Measurements from ENCODE around the gene PTPN7. TPM values are rescaled to one million over a fixed set of nuclear protein-coding genes. Genes with fewer than 3 reads are reported as not detected.
A peak's percentile ranks its signal among the peaks of the same experiment; 100 is the strongest.

The PTPN7 gene
- total RNA-seq, 2 donors from 2014 or later: 119 to 198 TPM

DNA sequence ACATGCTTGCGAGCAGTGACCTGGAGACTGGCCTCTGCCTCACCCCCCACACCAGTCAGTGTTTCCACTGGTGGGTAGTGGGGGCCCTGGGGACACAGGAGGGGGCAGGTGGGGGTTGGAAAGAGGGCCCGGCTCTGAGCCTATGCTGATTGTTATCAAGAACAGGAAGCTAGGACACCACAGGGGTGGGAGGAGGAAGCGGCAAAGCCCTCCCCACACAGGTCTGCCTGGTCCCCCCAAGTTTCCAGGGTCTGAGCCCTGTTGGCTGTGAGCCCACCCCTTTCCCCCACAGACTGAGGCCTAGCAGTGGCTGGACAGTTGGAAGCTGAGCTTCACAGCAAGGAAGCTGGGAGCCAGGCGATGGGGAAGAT lies 1.6 kb upstream of the PTPN7 start:
- DNase-seq (ENCODE audit: low spot score in 2 of 2): no peak
- Mint-ChIP-seq H3K9me3 (no peaks in the 10 kb centered on the region), H3K27ac (peak overlapping the region in 1 of 2 donors; percentile 100), H3K36me3 (peaks cover 27 to 31% of the 10 kb centered on the region in 2 donors)
- peak; percentile 1 to 14 for ATAC-seq

DNA sequence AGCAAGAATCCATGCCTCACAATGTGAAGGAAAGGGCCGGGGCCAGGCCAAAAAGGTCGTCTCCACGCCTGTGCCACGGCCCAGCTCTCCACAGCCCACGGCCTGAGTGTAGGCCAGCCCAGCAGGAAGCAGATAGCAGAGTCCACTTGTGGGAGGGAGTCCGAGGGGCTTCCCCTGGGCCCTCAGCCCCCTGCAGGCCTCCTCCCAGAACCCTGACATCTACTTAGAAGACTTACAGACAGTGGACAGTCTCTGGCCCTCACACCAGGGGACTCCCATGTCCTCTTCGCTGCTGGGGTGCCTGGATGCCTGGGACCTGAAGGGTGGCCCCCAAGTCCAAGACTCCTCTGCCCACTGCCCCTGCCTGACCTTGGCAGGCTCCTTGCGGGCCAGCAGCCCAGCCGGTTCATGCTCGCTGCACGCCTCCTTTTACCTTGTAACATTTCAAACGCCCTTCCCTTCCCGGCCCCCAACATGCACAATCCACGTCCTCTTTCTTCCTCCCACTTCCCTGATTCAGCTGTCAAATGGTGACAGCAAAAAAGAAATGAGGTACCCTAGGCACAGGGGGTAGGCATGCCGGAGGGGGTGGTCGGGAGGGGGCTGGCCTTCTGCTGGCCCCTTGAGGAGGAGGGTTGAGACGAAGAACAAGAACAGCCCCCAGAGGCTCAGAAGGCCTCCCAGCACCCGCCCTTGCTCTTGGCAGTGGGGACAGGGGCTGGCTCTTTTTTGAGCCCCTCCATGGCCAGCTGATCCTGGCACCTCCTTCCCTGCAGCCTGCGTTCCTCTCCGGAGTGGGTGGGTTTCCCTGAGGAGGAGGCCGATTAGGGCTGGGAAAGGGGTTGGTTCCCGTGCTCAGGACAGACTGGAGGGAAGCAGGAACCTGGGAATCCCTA lies 997 bp upstream of the PTPN7 start:
- H3K27ac Mint-ChIP-seq: peak overlapping the region; percentile 99 to 100
- DNase-seq (ENCODE audit: low spot score in 2 of 2): no peak

DNA sequence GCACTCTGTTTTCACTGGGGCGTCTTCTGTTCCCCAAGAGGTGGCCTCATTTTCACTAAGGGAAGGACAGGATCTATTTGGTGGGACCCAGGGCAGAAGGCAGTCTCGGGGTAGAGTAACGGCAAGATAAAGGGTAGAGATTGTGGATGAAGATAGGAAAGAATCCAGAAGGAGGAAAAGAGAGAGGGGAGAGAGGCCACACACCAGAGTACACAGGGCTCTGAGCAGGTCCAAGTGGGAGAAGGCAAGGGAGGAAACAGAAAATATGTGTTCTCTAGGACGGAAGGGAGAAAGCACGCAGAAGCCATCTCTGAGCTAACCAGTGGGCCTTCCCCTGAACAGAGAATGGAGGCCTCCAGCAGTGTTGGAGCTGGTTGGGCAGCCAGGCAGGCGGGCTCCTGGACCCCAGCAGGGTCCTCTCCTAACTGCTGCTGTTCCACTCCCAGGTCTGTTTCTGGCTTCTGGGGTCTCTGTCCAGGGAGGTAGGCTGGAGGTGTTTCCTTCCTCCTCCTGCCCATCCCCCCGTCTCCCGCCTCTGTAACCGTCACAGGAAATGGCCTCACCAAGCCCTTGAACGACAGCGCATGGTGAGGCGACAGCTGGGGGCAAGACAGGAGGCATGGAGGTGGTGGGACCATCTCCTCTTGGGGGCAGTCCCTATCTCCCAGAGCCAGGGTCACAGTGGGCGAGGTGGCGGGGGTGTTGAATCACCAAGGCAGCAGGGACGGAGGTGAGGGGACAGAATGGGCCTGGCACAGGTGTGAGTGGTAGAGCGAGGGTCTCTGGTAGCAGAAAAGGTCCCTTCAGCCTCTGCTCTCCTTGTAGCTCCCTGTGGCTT lies 649 bp downstream of the PTPN7 start:
- peaks cover 30 to 46% of the 10 kb centered on the region in 2 donors for H3K36me3 Mint-ChIP-seq
- peak; percentile 51 to 62 for ATAC-seq
- H3K27ac Mint-ChIP-seq: peak overlapping the region; percentile 99 to 100
- DNase-seq (ENCODE audit: low spot score in 2 of 2): peak; percentile 61 to 81
- no peaks in the 10 kb centered on the region for H3K9me3 Mint-ChIP-seq

More for the DNA sequence above, 997 bp upstream of the PTPN7 start:
- no peak for ATAC-seq
- H3K36me3 Mint-ChIP-seq: peaks cover 27 to 31% of the 10 kb centered on the region in 2 donors
- H3K9me3 Mint-ChIP-seq: no peaks in the 10 kb centered on the region

DNA sequence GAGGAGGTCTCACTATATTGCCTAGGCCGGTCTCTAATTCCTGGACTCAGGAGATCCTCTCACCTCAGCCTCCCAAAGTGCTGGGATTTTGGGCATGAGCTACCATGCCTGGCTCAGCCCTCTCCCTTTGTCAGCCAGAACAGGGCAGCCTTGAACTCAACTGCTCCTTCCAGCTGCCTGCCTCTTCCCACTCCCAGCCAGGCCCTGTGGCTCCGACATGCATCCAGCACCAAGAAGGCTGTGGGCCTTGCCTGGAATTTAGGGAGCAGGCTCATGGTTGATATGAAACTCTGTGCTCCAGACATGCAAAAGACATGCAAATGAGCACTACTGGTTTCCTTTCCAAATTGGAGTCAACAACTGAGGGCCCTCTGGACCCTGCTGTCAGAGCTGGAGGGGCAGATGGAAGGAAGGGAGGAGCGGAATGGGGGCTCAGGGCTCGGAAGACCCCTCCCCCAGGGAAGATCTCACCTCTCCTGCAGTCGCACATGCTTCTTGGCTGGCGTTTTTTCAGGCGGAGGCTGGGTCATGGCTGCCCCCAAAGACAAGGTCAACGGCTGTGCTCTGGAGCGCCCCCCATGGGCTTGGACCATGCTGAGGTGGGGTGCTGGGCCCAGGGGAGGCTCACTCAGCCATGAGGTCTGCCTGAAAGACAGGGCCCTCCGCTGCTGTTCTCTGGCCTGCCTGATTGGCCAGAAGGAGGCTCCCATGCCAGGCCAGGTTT lies 1.4 kb downstream of the PTPN7 start:
- H3K9me3 Mint-ChIP-seq: no peaks in the 10 kb centered on the region
- peak; percentile 17 to 22 for ATAC-seq
- DNase-seq (ENCODE audit: low spot score in 2 of 2): peak in 1 of 2 donors; percentile 58

DNA sequence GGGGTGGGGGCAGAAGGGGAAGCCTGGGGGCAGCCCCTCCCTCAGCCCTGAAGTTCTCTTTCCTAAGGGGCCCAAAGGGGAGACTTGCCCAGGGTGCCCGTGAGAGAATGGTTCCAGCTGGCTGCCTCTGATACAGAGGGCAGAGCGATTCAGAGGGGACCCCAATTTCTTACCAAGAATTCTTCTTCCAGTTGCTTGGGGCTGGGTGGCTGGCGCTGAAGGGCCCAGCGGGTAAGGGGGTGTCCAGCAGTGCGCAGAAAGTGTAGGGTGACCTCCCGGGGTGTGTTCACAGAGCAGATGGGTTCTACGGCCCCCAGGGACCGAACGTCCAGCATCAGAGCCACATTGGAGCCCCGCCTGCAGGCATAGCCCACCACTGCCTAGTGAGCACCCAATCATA lies 2.5 kb downstream of the PTPN7 start:
- no peaks in the 10 kb centered on the region for H3K9me3 Mint-ChIP-seq
- ATAC-seq (no peak), DNase-seq (ENCODE audit: low spot score in 2 of 2) (no peak)
- peak overlapping the region; percentile 99 to 100 for H3K27ac Mint-ChIP-seq
- H3K36me3 Mint-ChIP-seq: peaks cover 42 to 56% of the 10 kb centered on the region in 2 donors

More for the DNA sequence above, 1.4 kb downstream of the PTPN7 start:
- Mint-ChIP-seq H3K36me3 (peaks cover 34 to 50% of the 10 kb centered on the region in 2 donors), H3K27ac (peak overlapping the region; percentile 99 to 100)

DNA sequence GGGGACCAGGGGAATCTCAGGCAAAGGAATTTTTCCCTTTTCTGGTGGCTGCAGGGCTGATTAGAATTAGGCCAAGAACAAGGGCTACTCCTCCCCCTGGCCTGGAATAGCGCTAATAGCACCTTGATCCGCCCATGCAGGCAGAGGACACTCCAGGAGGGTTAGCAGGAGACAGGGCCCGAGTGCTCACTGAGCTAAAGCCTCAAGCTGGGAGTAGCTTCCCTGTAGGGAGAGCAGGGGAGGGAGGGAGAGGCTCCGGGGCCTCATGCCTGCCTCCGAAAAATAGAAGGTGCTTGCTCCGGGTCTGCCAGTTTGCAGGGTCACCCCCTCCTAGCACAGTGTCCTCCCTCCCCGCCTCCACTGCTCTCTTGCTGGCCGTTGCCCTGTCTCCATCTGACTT lies 3.8 kb downstream of the PTPN7 start:
- H3K27ac Mint-ChIP-seq: peak overlapping the region in 1 of 2 donors; percentile 86
- no peak for ATAC-seq
- H3K9me3 Mint-ChIP-seq: no peaks in the 10 kb centered on the region
- H3K36me3 Mint-ChIP-seq: peaks cover 42 to 61% of the 10 kb centered on the region in 2 donors
- DNase-seq (ENCODE audit: low spot score in 2 of 2): no peak

DNA sequence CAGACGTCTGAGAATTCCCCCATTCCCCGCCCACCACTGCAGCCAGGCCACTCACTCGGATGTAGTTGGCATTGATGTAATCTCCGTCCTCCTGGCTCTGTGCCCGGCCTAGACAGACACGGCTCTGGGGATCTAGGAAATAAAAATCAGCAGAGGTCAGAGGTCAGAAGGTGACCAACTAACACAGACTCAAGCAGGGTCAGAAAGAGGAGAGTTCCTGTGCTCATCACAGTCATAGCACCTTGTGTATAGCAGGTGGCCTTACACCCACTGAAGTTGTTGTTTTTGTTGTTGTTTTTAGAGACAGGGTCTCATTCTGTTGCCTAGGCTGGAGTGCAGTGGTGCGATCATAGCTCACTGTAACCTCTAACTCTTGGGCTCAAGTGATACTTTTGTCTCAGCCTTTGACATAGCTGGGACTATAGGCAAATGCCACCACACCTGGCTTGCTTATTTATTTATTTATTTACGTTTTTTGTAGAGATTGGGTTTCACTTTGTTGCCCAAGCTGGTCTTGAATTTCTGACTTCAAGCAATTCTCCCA lies 4.9 kb downstream of the PTPN7 start:
- ATAC-seq: no peak
- no peaks in the 10 kb centered on the region for H3K9me3 Mint-ChIP-seq
- H3K27ac Mint-ChIP-seq: peak overlapping the region; percentile 44 to 94
- no peak for DNase-seq (ENCODE audit: low spot score in 2 of 2)
- peaks cover 50 to 63% of the 10 kb centered on the region in 2 donors for H3K36me3 Mint-ChIP-seq

DNA sequence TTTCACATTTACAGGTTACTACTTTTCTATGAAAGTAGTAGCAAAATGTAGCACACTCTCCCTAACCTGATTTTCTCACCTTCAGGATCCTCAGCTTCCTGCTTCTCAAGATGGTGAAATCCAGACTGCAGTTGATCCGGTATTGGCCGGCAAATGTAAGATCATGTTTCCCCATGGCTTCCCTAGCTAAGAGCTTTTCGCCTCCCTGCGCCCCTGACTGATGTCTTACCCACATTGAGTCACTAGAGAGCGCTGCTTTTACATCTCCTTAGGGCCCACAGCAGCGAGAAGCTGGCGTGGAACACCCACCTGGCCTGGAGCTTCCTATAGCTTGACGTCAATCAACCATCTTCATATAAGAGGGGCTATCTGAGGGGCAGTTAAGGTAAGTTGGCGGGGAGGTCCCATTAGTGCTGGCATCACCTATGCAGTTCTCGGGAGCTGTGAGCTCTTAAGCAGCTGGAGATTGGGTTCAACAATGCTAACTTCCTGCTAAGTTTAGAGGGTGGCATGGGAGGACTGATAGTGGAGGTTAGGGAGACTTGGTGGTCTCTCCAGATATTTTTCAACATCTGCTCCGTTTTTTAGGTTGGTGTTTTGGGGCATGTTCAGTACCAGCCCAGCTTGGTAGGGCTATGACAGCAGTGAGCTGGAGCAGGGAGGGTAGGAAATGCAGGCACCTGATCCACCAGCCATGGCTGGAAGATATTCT lies 5.5 kb downstream of the PTPN7 start:
- DNase-seq (ENCODE audit: low spot score in 2 of 2) (no peak), ATAC-seq (peak in 1 of 2 donors; percentile 42)
- Mint-ChIP-seq H3K27ac (peak overlapping the region; percentile 44 to 94), H3K36me3 (peaks cover 49 to 57% of the 10 kb centered on the region in 2 donors), H3K9me3 (no peaks in the 10 kb centered on the region)

DNA sequence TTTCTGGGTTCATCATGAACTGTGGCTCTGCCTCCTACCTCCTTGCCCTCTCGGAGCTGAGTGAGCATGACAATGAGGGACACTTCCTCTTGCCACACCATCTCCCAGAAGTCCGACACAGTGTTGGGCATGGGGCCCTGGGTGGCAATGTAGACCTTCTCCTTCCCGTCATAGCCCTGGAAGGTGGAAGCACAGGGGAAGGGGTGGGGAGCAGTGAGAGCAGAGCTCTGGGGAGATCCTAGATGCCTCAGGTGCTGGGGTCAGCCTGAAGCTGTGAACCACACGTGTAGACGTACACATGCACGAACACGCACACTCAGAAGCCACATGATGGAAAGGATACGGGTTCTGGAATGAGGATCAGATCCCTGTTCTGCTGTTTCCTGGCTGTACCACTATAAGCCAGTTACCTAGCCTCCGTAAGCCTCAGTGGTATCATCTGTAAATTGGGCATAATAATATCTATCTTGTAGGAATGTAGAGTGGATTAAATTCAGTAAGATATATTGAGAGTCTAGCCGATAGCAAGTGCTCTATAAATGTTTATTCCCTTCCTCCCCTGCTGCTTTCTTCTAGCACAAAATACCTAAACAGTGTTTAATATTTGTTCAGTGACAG lies 6.1 kb downstream of the PTPN7 start:
- Mint-ChIP-seq H3K9me3 (no peaks in the 10 kb centered on the region), H3K27ac (peak overlapping the region; percentile 44 to 94), H3K36me3 (peaks cover 42 to 51% of the 10 kb centered on the region in 2 donors)
- ATAC-seq (no peak), DNase-seq (ENCODE audit: low spot score in 2 of 2) (no peak)

DNA sequence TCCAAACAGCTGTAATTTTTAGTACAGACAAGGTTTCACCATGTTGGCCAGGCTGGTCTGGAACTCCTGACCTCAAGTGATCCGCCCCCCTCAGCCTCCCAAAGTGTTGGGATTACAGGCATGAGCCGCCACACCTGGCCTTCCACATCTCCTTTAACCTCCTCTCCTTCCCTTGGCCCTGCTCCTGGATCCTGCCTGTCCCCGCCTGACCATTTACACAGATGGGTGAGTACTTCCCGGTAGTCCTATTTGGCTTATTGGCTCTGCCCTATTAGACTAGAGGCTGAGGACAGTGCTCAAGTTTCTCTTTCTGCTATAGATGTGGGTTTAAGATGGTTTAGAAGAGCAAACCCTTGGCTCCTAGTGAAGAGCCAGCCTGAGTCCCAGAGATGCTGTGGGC lies 7.1 kb downstream of the PTPN7 start:
- no peak for DNase-seq (ENCODE audit: low spot score in 2 of 2)
- Mint-ChIP-seq H3K27ac (peak overlapping the region; percentile 40 to 81), H3K9me3 (no peaks in the 10 kb centered on the region), H3K36me3 (peaks cover 33 to 41% of the 10 kb centered on the region in 2 donors)
- ATAC-seq: no peak

DNA sequence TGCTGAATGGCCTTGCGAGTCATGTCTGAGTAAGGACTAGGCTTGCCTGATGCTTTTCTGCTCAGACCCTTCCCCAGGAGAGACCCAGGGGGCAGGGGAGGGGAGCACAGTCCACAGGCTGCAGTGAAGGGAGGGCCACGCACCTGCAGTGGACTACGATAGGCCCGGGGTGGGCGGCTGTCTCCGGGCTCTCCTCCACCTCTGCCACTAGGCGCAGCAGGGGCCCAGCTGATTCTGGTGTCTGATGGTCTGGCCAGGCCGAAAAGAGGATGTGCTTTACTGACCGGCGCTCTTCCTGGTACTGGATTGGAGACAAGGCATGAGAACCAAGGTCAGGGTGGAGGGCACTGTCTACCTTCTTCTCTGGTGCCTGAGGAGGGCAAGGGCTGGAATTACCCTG lies 8.0 kb downstream of the PTPN7 start:
- Mint-ChIP-seq H3K36me3 (peaks cover 30 to 43% of the 10 kb centered on the region in 2 donors), H3K27ac (no peak overlapping the region), H3K9me3 (no peaks in the 10 kb centered on the region)
- ATAC-seq (no peak), DNase-seq (ENCODE audit: low spot score in 2 of 2) (no peak)

DNA sequence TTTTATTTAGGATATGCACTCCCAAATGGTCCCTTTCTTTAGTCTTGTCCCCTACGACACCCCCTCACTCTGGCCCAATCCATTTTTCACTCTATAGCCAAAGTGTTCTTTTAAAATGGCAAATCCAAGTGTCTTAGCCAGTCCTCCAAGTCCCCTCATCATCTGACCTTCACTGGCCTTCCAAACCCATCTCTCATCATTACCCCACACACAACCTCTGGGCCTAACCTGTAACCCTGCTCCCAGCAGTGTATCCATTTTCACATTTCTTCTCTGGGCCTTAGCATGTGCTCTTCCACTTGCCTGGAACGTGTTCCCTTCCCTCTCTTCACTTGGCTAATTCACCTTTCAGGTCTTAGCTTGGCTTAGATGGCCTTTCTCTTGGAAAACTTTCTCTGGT lies 9.4 kb downstream of the PTPN7 start:
- Mint-ChIP-seq H3K27ac (peak overlapping the region; percentile 72 to 91), H3K36me3 (peaks cover 30 to 39% of the 10 kb centered on the region in 2 donors), H3K9me3 (no peaks in the 10 kb centered on the region)
- no peak for DNase-seq (ENCODE audit: low spot score in 2 of 2)
- ATAC-seq: no peak

DNA sequence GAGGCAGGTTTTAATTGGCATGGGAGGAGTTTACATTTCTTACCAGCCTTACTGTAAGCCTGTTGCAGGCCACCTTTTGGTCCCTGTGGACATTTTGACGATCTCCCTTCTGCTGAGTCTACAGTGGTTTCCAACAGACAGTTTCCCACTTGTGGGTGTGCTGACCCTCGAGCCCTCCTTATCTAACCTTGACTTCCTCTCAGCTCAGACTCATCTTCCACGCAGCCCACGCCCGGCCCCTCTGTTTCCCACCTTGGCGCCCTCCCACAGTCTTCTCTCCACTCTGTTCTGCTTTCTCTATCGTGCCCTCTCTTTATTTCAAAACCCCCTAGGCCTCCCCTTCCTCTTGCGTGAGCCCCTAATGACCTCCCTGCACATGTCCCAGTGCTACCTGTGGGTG lies 9.8 kb downstream of the PTPN7 start:
- Mint-ChIP-seq H3K36me3 (peaks cover 30 to 35% of the 10 kb centered on the region in 2 donors), H3K27ac (peak overlapping the region; percentile 72 to 91), H3K9me3 (no peaks in the 10 kb centered on the region)
- DNase-seq (ENCODE audit: low spot score in 2 of 2) (no peak), ATAC-seq (no peak)

DNA sequence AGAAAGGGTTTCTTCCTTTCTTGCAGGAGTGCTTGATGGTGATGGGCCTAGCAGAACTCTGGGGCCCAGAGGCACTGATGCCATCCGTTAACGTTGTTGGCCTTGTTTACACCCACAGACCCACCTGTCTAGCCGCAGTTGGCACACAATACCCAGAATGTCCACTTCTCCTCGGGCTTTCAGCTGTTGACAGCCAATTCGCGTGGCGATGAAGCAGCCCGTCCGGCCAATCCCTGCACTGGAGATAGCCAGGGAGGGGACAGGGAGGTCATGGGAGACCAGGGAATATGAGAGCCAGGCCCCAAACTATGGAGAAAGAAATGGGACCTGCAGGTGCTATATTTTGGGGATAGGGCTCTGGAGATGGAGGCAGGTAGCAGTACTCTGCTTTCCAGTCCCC lies 10.2 kb downstream of the PTPN7 start:
- peak overlapping the region; percentile 72 for H3K27ac Mint-ChIP-seq

DNA sequence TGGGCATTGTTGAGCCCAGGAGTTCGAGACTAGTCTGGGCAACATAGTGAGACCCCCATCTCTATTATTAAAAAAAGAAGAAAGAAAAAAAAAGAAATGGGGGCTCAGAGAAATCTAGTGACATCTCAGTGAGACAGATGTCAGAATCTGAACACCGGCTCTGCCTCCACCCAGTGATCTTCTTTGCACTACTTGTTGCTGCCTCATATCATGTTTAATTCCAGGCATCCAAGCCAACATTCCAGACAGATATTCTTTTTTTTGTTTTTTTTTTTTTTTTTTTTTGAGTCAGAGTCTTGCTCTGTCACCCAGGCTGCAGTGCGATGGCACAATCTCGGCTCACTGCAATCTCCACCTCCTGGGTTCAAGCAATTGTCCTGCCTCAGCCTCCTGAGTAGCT lies 10.8 kb downstream of the PTPN7 start:
- DNase-seq (ENCODE audit: low spot score in 2 of 2) (no peak), ATAC-seq (no peak)
- H3K36me3 Mint-ChIP-seq: peaks cover 25 to 26% of the 10 kb centered on the region in 2 donors
- no peak overlapping the region for H3K27ac Mint-ChIP-seq
- no peaks in the 10 kb centered on the region for H3K9me3 Mint-ChIP-seq

More for the DNA sequence above, 10.2 kb downstream of the PTPN7 start:
- DNase-seq (ENCODE audit: low spot score in 2 of 2): no peak
- ATAC-seq: no peak
- H3K9me3 Mint-ChIP-seq: no peaks in the 10 kb centered on the region
- H3K36me3 Mint-ChIP-seq: peaks cover 30 to 32% of the 10 kb centered on the region in 2 donors
